K562 (cell line): ENCODE data around the gene BMAL1. TPM values are rescaled to one million over a fixed set of nuclear protein-coding genes. Genes with fewer than 3 reads are reported as not detected.

Experiments used
- ATAC-seq: fragments of 200-7000 bp; cut with Tn5 transposase; 3 replicates; pipeline ENCODE4 v1.9.1; 2020; ENCODE audit warnings: moderate library complexity
- BruUV-seq: library from RNA; stranded (reverse); fragments of 400-500 nt; replicated peaks from 2 replicates; lab custom pipeline; 2021; lab: Mats Ljungman, UMichigan
- CTCF ChIA-PET: fragments of 300-600 bp; formaldehyde crosslinking; extraction: SDS; loops from one replicate; lab custom pipeline; 2021; ENCODE audit warnings: low intra/inter-chr PET ratio; lab: Yijun Ruan, JAX
- POLR2A ChIA-PET: fragments of 300-600, 350-650 bp; sonication (Branson Sonifier 250); formaldehyde crosslinking; extraction: SDS; loops from one replicate; lab custom pipeline; 2021; ENCODE audit warnings: antibody characterized with exemption, inconsistent platforms; lab: Yijun Ruan, JAX
- DNase-seq, 4 experiments: peaks; one replicate each; pipeline versions ENCODE4 v3.0.0 to v3.0.0-alpha.2; 2011 to 2018; ENCODE audit warnings: low spot score in 3 of 4, mixed read lengths in 3 of 4; ENCODE audit errors: extremely low read depth in 1 of 4
- FAIRE-seq: peaks from 2 replicates; lab custom pipeline; 2011; peaks lifted over from hg19 to GRCh38; lab: Jason Lieb, UNC
- H2AFZ ChIP-seq: 2 replicates; pipeline ENCODE4 v1.6.0; 2011; ENCODE audit warnings: low read depth, low read length, control low read depth, inconsistent platforms
- H3K27ac ChIP-seq: fragments of 200-600 bp; 3 replicates; pipeline ENCODE4 v1.8.0; 2011; ENCODE audit warnings: low read depth, mild to moderate bottlenecking, control low read depth, inconsistent platforms, low read length, moderate library complexity, mixed read lengths; ENCODE audit errors: extremely low read depth
- H3K27me3 ChIP-seq, 2 experiments: fragments of 300-600 bp in 1 of 2; 2 replicates in 1 of 2; 3 replicates in 1 of 2; pipeline versions ENCODE4 v1.6.0 to v1.8.0; 2011; ENCODE audit warnings: inconsistent platforms in 2 of 2, low read length in 2 of 2, mild to moderate bottlenecking in 1 of 2, mixed read lengths in 1 of 2, moderate library complexity in 1 of 2; ENCODE audit not compliant: control insufficient read depth in 2 of 2, insufficient read depth in 2 of 2
- H3K36me3 ChIP-seq: fragments of 300-600 bp; 3 replicates; pipeline ENCODE4 v1.8.0; 2011; ENCODE audit warnings: mild to moderate bottlenecking, low read length, inconsistent platforms; ENCODE audit not compliant: control insufficient read depth, insufficient read depth
- H3K4me1 ChIP-seq, 2 experiments: fragments of 200-600 bp in 1 of 2; replicated peaks in 1 of 2; 2 replicates in 1 of 2; 3 replicates in 1 of 2; pipeline versions ENCODE4 v1.5.1 to v1.8.0; 2011; ENCODE audit warnings: inconsistent platforms in 2 of 2, low read length in 2 of 2, mild to moderate bottlenecking in 1 of 2, mixed read lengths in 1 of 2, moderate library complexity in 1 of 2; ENCODE audit not compliant: control insufficient read depth in 2 of 2, insufficient read depth in 2 of 2
- H3K4me2 ChIP-seq: 2 replicates; pipeline ENCODE4 v1.6.1; 2011; ENCODE audit warnings: low read length, control low read depth, inconsistent platforms, mixed read lengths; ENCODE audit not compliant: insufficient read depth
- H3K4me3 ChIP-seq: fragments of 200-600 bp; sonication (generic), shearing (Covaris generic); 2 replicates; pipeline ENCODE4 v1.5.1; 2016; ENCODE audit warnings: control low read depth, inconsistent platforms
- H3K79me2 ChIP-seq: fragments of 200-600 bp; 3 replicates; pipeline ENCODE4 v1.8.0; 2011; ENCODE audit warnings: low read length, inconsistent platforms; ENCODE audit not compliant: control insufficient read depth, insufficient read depth
- H3K9ac ChIP-seq, 2 experiments: 2 replicates each; pipeline versions ENCODE4 v1.6.0 to v1.6.1; 2011; ENCODE audit warnings: low read depth in 2 of 2, low read length in 2 of 2, control low read depth in 1 of 2, inconsistent platforms in 1 of 2, mild to moderate bottlenecking in 1 of 2, mixed read lengths in 1 of 2; ENCODE audit not compliant: insufficient read depth in 1 of 2
- H3K9me1 ChIP-seq: one replicate; pipeline ENCODE4 v1.6.0; 2011; ENCODE audit warnings: inconsistent platforms, mild to moderate bottlenecking, low read length, moderate library complexity; ENCODE audit not compliant: control insufficient read depth, insufficient read depth
- H3K9me3 ChIP-seq: replicated peaks from 2 replicates; pipeline ENCODE4 v1.5.1; 2011; ENCODE audit warnings: low read depth, low read length, inconsistent platforms; ENCODE audit not compliant: control insufficient read depth, insufficient read depth
- H4K20me1 ChIP-seq: replicated peaks from 2 replicates; pipeline ENCODE4 v1.6.1; 2011; ENCODE audit warnings: low read length, inconsistent platforms, mixed read lengths; ENCODE audit not compliant: control insufficient read depth, insufficient read depth
- EGR1 ChIP-seq: fragments of 450-650 bp; conservative IDR thresholded peaks from 2 replicates; pipeline ENCODE4 v1.6.1; 2017; ENCODE audit warnings: mild to moderate bottlenecking
- HDAC6 ChIP-seq: IDR thresholded peaks from 2 replicates; pipeline ENCODE4 v1.6.1; 2012; ENCODE audit warnings: low read depth, mild to moderate bottlenecking, control low read depth, inconsistent platforms, low read length, moderate library complexity
- ID3 ChIP-seq, 2 experiments: fragments of 250-450 bp in 1 of 2; fragments of 450-650 bp in 1 of 2; sonication (Bioruptor Pico) in 1 of 2; IDR thresholded peaks; 2 replicates each; pipeline versions ENCODE4 v1.6.1 to v1.8.0; 2016 to 2021; ENCODE audit warnings: mild to moderate bottlenecking in 2 of 2, moderate library complexity in 2 of 2, missing compliant biosample characterization in 1 of 2, missing genetic modification characterization in 1 of 2
- XRCC3 ChIP-seq: fragments of 450-650 bp; IDR thresholded peaks from 2 replicates; pipeline ENCODE4 v1.6.1; 2017; ENCODE audit warnings: mild to moderate bottlenecking, moderate library complexity
- WGBS: fragments of 100-300 bp; shearing (Covaris generic); methylation state at CpG from one replicate; pipeline ENCODE4 v1.1.6; 2016; ENCODE audit warnings: low coverage, mixed read lengths; ENCODE audit not compliant: insufficient coverage; ENCODE audit errors: missing lambda C conversion rate; 5-methylcytosine and 5-hydroxymethylcytosine counted together
- in situ Hi-C: fragments of 300-500 bp; cut with MboI; formaldehyde crosslinking; loops from 4 replicates; pipeline ENCODE4 v1.15.0; 2018; ENCODE audit warnings: inconsistent platforms, mixed read lengths
- intact Hi-C: fragments of 100-400 bp; cut with micrococcal nuclease; formaldehyde crosslinking; loops from 2 replicates; pipeline ENCODE4 v1.14.2; 2022
- polyA plus RNA-seq, 8 experiments: library from polyadenylated mRNA; depleted of rRNA in 4 of 8; stranded (reverse) in 5 of 8; unstranded in 3 of 8; fragments of >200 nt; fragmentation: Nextera tagmentation in 2 of 8; fragmentation: Illumina TruSeq in 1 of 8; extraction: Ambion mirVana in 2 of 8; extraction: Trizol in 1 of 8; gene quantifications; 2 replicates each; pipeline versions ENCODE4 v1.2.1 to v1.2.3, GENCODE V29; 2011 to 2014; ENCODE audit warnings: inconsistent platforms in 1 of 8, missing spikeins in 1 of 8
- total RNA-seq, 7 experiments: library from RNA; depleted of rRNA in 6 of 7; stranded (reverse); fragments of >200 nt in 6 of 7; fragmentation: Illumina TruSeq in 2 of 7; extraction: Trizol in 2 of 7; gene quantifications; 2 replicates each; pipeline versions ENCODE4 v1.2.1 to v1.2.3, GENCODE V29; 2011 to 2021; ENCODE audit warnings: low replicate concordance in 1 of 7

The BMAL1 gene
- total and polyA plus RNA-seq, 9 of the 15 experiments (the other 6 are each of a cell fraction or from before 2014, with no cell fraction given) = 0.14 to 2.4 (median 0.64) TPM

- intact Hi-C loops = no loop called here
- ChIA-PET CTCF (no interaction called here), POLR2A (no interaction called here)
- H3K4me2 ChIP-seq = no peak overlapping the region
- H3K9me3 ChIP-seq = no peaks in the 10 kb centered on the region
- in situ Hi-C loops = no loop called here
- H3K36me3 ChIP-seq = no peaks in the 10 kb centered on the region
- no peaks in the 10 kb centered on the region for H3K9me1 ChIP-seq
- H3K4me1 ChIP-seq = no peaks in the 10 kb centered on the region
- WGBS = 9% methylated on average over 5 of the region's 5 CpGs
- FAIRE-seq (no peak), ATAC-seq (no peak), DNase-seq (no peak)
- no peak overlapping the region for H3K27ac ChIP-seq
- no TSS peak for BruUV-seq
- H3K9ac ChIP-seq = no peak overlapping the region
- no peaks in the 10 kb centered on the region for H4K20me1 ChIP-seq
- H3K27me3 ChIP-seq = peaks cover 18 to 38% of the 10 kb centered on the region in 2 experiments; a peak in 4 of 5 replicates
- TF ChIP-seq HDAC6 (no peak), ID3 (CRISPR knock-in tag; IDR thresholded peaks at IDR 0.05) (no peak), ID3 (tag; IDR thresholded peaks at IDR 0.05) (no peak), XRCC3 (no peak), EGR1 (no peak)
- H2AFZ ChIP-seq = no peak overlapping the region
- H3K4me3 ChIP-seq = no peak overlapping the region
- no peaks in the 10 kb centered on the region for H3K79me2 ChIP-seq
Observed at GRCh38 chr11:13328286-13328685, 50.7 kb downstream of the BMAL1 start.
